Activated naive CD8-positive, alpha-beta T cell (primary cell): ENCODE data around the gene TMED5.

Experiments
- H3K27ac Mint-ChIP-seq: one replicate; pipeline ENCODE4 v1.8.0; 2021; ENCODE audit warnings: mixed read lengths
- H3K27me3 Mint-ChIP-seq: one replicate; pipeline ENCODE4 v1.8.0; 2021; ENCODE audit warnings: mixed read lengths
- H3K36me3 Mint-ChIP-seq: one replicate; pipeline ENCODE4 v1.8.0; 2021; ENCODE audit warnings: mixed read lengths
- H3K4me1 Mint-ChIP-seq: one replicate; pipeline ENCODE4 v1.8.0; 2021; ENCODE audit warnings: low read depth, mixed read lengths
- H3K4me3 Mint-ChIP-seq: one replicate; pipeline ENCODE4 v1.8.0; 2021; ENCODE audit warnings: mild to moderate bottlenecking, mixed read lengths
- H3K9me3 Mint-ChIP-seq: one replicate; pipeline ENCODE4 v1.8.0; 2021; ENCODE audit warnings: low read depth, mixed read lengths

TMED5 gene

DNA sequence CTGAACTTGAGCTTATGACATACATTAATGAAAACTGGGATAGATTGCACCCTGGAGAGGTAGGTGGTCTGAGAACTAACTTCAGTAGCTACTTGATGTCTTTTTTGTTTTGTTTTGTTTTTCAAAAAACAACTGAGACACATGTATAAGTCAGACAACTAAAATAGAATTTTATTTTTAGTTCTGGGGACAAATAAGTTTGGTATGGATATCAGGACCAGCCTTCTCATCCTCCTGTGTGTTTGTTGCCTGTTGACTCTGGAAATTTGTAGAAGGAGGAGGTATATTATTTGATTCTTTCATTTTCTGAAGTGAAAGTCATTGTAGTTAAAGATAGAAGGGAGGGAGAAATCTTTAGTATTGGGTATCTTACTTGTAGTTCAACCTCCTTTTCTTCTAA, 59.6 kb downstream of the TMED5 start:
- Mint-ChIP-seq H3K9me3 (no peaks in the 10 kb centered on the region), H3K4me1 (peaks cover 2% of the 10 kb centered on the region), H3K4me3 (no peak overlapping the region), H3K27me3 (no peaks in the 10 kb centered on the region), H3K36me3 (peaks cover 3% of the 10 kb centered on the region), H3K27ac (no peak overlapping the region)

DNA sequence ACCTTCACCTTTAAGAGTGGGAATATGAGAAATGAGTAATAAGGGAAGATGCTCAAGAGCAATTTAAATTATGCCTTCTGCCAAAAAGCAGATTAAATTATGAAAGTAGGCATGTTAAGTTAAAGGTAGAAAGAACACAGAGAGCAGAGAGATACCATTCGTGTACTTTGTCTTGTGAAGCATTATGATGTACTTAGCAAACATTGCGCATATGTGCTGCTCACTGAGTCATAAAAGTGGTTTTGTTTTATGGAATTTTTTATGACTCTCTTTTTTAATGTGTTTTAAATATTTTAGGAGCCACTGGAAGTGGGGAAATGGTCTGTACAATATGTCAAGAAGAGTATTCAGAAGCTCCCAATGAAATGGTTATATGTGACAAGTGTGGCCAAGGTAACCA, 65.8 kb downstream of the TMED5 start:
- H3K9me3 Mint-ChIP-seq = no peaks in the 10 kb centered on the region
- H3K4me3 Mint-ChIP-seq = no peak overlapping the region
- no peaks in the 10 kb centered on the region for H3K27me3 Mint-ChIP-seq
- H3K27ac Mint-ChIP-seq = no peak overlapping the region
- peaks cover 6% of the 10 kb centered on the region for H3K36me3 Mint-ChIP-seq
- peaks cover 26% of the 10 kb centered on the region for H3K4me1 Mint-ChIP-seq

- Mint-ChIP-seq H3K4me1 (peaks cover 34% of the 10 kb centered on the region), H3K27me3 (no peaks in the 10 kb centered on the region), H3K36me3 (peaks cover 12% of the 10 kb centered on the region), H3K9me3 (no peaks in the 10 kb centered on the region), H3K4me3 (no peak overlapping the region), H3K27ac (no peak overlapping the region)
Observed at GRCh38 chr1:93113127-93113526, 67.1 kb downstream of the TMED5 start.

- Mint-ChIP-seq H3K4me1 (peaks cover 39% of the 10 kb centered on the region), H3K9me3 (peaks cover 4% of the 10 kb centered on the region), H3K36me3 (peaks cover 24% of the 10 kb centered on the region), H3K4me3 (no peak overlapping the region), H3K27me3 (no peaks in the 10 kb centered on the region), H3K27ac (no peak overlapping the region)
Observed at GRCh38 chr1:93111561-93111960, 68.7 kb downstream of the TMED5 start.

GRCh38 chr1:93111065-93111464, 69.1 kb downstream of the TMED5 start:
- Mint-ChIP-seq H3K27me3 (no peaks in the 10 kb centered on the region), H3K36me3 (peaks cover 25% of the 10 kb centered on the region), H3K4me3 (no peak overlapping the region), H3K27ac (no peak overlapping the region), H3K9me3 (peaks cover 4% of the 10 kb centered on the region), H3K4me1 (peaks cover 39% of the 10 kb centered on the region)

- Mint-ChIP-seq H3K4me3 (no peak overlapping the region), H3K36me3 (peaks cover 28% of the 10 kb centered on the region), H3K27ac (no peak overlapping the region), H3K27me3 (no peaks in the 10 kb centered on the region), H3K9me3 (peaks cover 4% of the 10 kb centered on the region), H3K4me1 (peaks cover 42% of the 10 kb centered on the region)
Observed at GRCh38 chr1:93109578-93109977, 70.6 kb downstream of the TMED5 start.

GRCh38 chr1:93108335-93108734, 71.9 kb downstream of the TMED5 start:
- Mint-ChIP-seq H3K36me3 (peaks cover 30% of the 10 kb centered on the region), H3K4me1 (peaks cover 40% of the 10 kb centered on the region), H3K4me3 (no peak overlapping the region), H3K9me3 (peaks cover 4% of the 10 kb centered on the region), H3K27me3 (no peaks in the 10 kb centered on the region), H3K27ac (no peak overlapping the region)

GRCh38 chr1:93107395-93107794, 72.8 kb downstream of the TMED5 start:
- Mint-ChIP-seq H3K36me3 (peaks cover 30% of the 10 kb centered on the region), H3K4me3 (no peak overlapping the region), H3K27ac (no peak overlapping the region), H3K27me3 (no peaks in the 10 kb centered on the region), H3K9me3 (peaks cover 4% of the 10 kb centered on the region), H3K4me1 (peaks cover 40% of the 10 kb centered on the region)

DNA sequence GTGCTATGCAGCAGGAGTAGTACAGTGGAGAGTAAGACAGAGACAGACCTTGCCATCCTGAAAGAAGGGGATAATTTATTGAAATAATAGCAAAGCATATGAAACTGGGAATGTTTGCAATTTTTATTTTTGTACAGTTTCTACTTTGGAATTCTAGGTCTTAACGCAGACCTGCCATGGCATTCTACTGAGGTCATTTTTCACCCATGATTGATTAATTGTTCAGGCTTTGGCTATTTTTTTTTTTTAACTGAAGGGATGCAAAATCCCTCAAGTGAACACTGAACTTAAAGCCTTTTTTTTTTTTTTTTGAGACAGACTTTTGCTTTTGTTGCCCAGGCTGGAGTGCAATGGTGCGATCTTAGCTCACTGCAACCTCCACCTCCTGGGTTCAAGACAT, 74.0 kb downstream of the TMED5 start:
- Mint-ChIP-seq H3K9me3 (peaks cover 4% of the 10 kb centered on the region), H3K4me3 (no peak overlapping the region), H3K27me3 (no peaks in the 10 kb centered on the region), H3K4me1 (peaks cover 37% of the 10 kb centered on the region), H3K27ac (no peak overlapping the region), H3K36me3 (peaks cover 33% of the 10 kb centered on the region)

- Mint-ChIP-seq H3K27me3 (no peaks in the 10 kb centered on the region), H3K4me3 (no peak overlapping the region), H3K27ac (no peak overlapping the region), H3K36me3 (peaks cover 17% of the 10 kb centered on the region), H3K9me3 (peaks cover 4% of the 10 kb centered on the region), H3K4me1 (peaks cover 50% of the 10 kb centered on the region)
Observed at GRCh38 chr1:93102142-93102541, 78.1 kb downstream of the TMED5 start.
